HepG2 (cell line): ENCODE measurements around the gene AJM1. TPM values are rescaled to one million over a fixed set of nuclear protein-coding genes. Genes with fewer than 3 reads are reported as not detected.

Experiments
- ATAC-seq: fragments of 200-7000 bp; cut with Tn5 transposase; 3 replicates; pipeline ENCODE4 v1.9.1; 2020; ENCODE audit warnings: mild to moderate bottlenecking, moderate library complexity
- BruUV-seq: library from RNA; stranded (reverse); fragments of 400-500 nt; replicated peaks from 2 replicates; lab custom pipeline; 2021; lab: Mats Ljungman, UMichigan
- CTCF ChIA-PET: fragments of 300-600 bp; formaldehyde crosslinking; extraction: SDS; loops from one replicate; lab custom pipeline; 2021; ENCODE audit warnings: low total read pairs, inconsistent platforms, low intra/inter-chr PET ratio; lab: Yijun Ruan, JAX
- POLR2A ChIA-PET: fragments of 350-600 bp; sonication (Branson Sonifier 250); formaldehyde crosslinking; loops from one replicate; lab custom pipeline; 2020; ENCODE audit warnings: antibody characterized with exemption, inconsistent platforms; lab: Yijun Ruan, JAX
- DNase-seq: peaks from one replicate; pipeline ENCODE4 v3.0.0-alpha.2; 2015; ENCODE audit warnings: low spot score
- FAIRE-seq: peaks from 3 replicates; lab custom pipeline; 2011; peaks lifted over from hg19 to GRCh38; lab: Jason Lieb, UNC
- H2AFZ ChIP-seq: one replicate; pipeline ENCODE4 v1.6.1; 2011; ENCODE audit warnings: low read length, inconsistent platforms
- H3K27ac ChIP-seq: fragments of 300-600 bp; 3 replicates; pipeline ENCODE4 v1.8.0; 2011; ENCODE audit warnings: mixed run types, mild to moderate bottlenecking, mixed read lengths, low read length, inconsistent platforms; ENCODE audit not compliant: insufficient read depth; ENCODE audit errors: extremely low read length
- H3K27me3 ChIP-seq, 2 experiments: fragments of 200-600 bp in 1 of 2; 2 replicates in 1 of 2; 3 replicates in 1 of 2; pipeline versions ENCODE4 v1.6.0 to v1.8.0; 2011; ENCODE audit warnings: low read length in 2 of 2, mild to moderate bottlenecking in 2 of 2, moderate library complexity in 2 of 2, inconsistent platforms in 1 of 2; ENCODE audit not compliant: insufficient read depth in 2 of 2, control insufficient read depth in 1 of 2
- H3K36me3 ChIP-seq, 2 experiments: fragments of 200-600 bp in 1 of 2; replicated peaks in 1 of 2; 2 replicates in 1 of 2; 3 replicates in 1 of 2; pipeline versions ENCODE4 v1.5.1 to v1.8.0; 2011; ENCODE audit warnings: low read length in 2 of 2, inconsistent platforms in 1 of 2; ENCODE audit not compliant: insufficient read depth in 2 of 2, control insufficient read depth in 1 of 2
- H3K4me1 ChIP-seq: 2 replicates; pipeline ENCODE4 v1.5.1; 2012; ENCODE audit warnings: low read length, inconsistent platforms; ENCODE audit not compliant: insufficient read depth
- H3K4me2 ChIP-seq: 2 replicates; pipeline ENCODE4 v1.6.0; 2011; ENCODE audit warnings: low read depth, low read length, inconsistent platforms
- H3K4me3 ChIP-seq, 3 experiments: fragments of 200-600 bp in 1 of 3; sonication (generic), shearing (Covaris generic) in 1 of 3; replicated peaks in 1 of 3; 2 replicates each; pipeline ENCODE4 v1.5.1; 2011 to 2016; ENCODE audit warnings: low read length in 3 of 3, inconsistent platforms in 2 of 3, low read depth in 2 of 3, mild to moderate bottlenecking in 2 of 3, control low read depth in 1 of 3, mixed read lengths in 1 of 3; ENCODE audit not compliant: insufficient read depth in 1 of 3
- H3K79me2 ChIP-seq: one replicate; pipeline ENCODE4 v1.6.1; 2011; ENCODE audit warnings: low read length, inconsistent platforms; ENCODE audit not compliant: insufficient read depth
- H3K9ac ChIP-seq: 2 replicates; pipeline ENCODE4 v1.6.0; 2011; ENCODE audit warnings: mild to moderate bottlenecking, low read depth, low read length, inconsistent platforms; ENCODE audit not compliant: insufficient read depth
- H3K9me3 ChIP-seq: 2 replicates; pipeline ENCODE4 v1.5.1; 2012; ENCODE audit warnings: mild to moderate bottlenecking, low read length
- H4K20me1 ChIP-seq: 2 replicates; pipeline ENCODE4 v1.6.0; 2011; ENCODE audit warnings: inconsistent platforms, mild to moderate bottlenecking, low read length, moderate library complexity; ENCODE audit not compliant: insufficient read depth
- ARNT ChIP-seq: fragments of 450-650 bp; IDR thresholded peaks from 2 replicates; pipeline ENCODE4 v1.6.1; 2017
- PHF20 ChIP-seq: sonication (generic); formaldehyde crosslinking; IDR thresholded peaks from 2 replicates; pipeline ENCODE4 v1.5.0; 2020; ENCODE audit warnings: mild to moderate bottlenecking, missing genetic modification reagents
- POLR2G ChIP-seq: fragments of 200-400 bp; formaldehyde crosslinking; IDR thresholded peaks from 2 replicates; pipeline ENCODE4 v1.6.1; 2018; ENCODE audit warnings: mild to moderate bottlenecking, low read depth, low read length, moderate library complexity
- RORA ChIP-seq: sonication (generic); formaldehyde crosslinking; IDR thresholded peaks from 2 replicates; pipeline ENCODE4 v1.5.0; 2020; ENCODE audit warnings: mild to moderate bottlenecking, missing genetic modification reagents, moderate library complexity
- RXRA ChIP-seq: sonication (generic); formaldehyde crosslinking; IDR thresholded peaks from 2 replicates; pipeline ENCODE4 v1.5.1; 2020; ENCODE audit warnings: missing genetic modification reagents
- SAFB2 ChIP-seq: sonication (generic); formaldehyde crosslinking; IDR thresholded peaks from 2 replicates; pipeline ENCODE4 v1.5.1; 2020; ENCODE audit warnings: missing genetic modification reagents, low read depth, mild to moderate bottlenecking, borderline replicate concordance
- SSRP1 ChIP-seq: IDR thresholded peaks from 2 replicates; pipeline ENCODE4 v1.6.1; 2016; ENCODE audit warnings: control low read depth
- TIGD3 ChIP-seq: sonication (generic); formaldehyde crosslinking; IDR thresholded peaks from 2 replicates; pipeline ENCODE4 v1.5.1; 2020; ENCODE audit warnings: mild to moderate bottlenecking, missing genetic modification reagents, borderline replicate concordance
- ZBTB33 ChIP-seq: sonication (generic); formaldehyde crosslinking; IDR thresholded peaks from 2 replicates; pipeline ENCODE4 v1.4.0; 2020; ENCODE audit warnings: missing genetic modification reagents
- ZMYM4 ChIP-seq: sonication (generic); formaldehyde crosslinking; IDR thresholded peaks from 2 replicates; pipeline ENCODE4 v1.8.1; 2023; ENCODE audit warnings: mild to moderate bottlenecking, missing genetic modification reagents
- ZNF264 ChIP-seq: sonication (generic); formaldehyde crosslinking; IDR thresholded peaks from 2 replicates; pipeline ENCODE4 v1.4.0; 2020; ENCODE audit warnings: missing genetic modification reagents
- ZNF326 ChIP-seq: sonication (generic); formaldehyde crosslinking; IDR thresholded peaks from 2 replicates; pipeline ENCODE4 v1.4.0; 2020; ENCODE audit warnings: missing genetic modification reagents, borderline replicate concordance
- ZNF329 ChIP-seq: sonication (generic); formaldehyde crosslinking; IDR thresholded peaks from 2 replicates; pipeline ENCODE4 v1.9.0; 2021; ENCODE audit warnings: low read depth, mild to moderate bottlenecking, missing genetic modification reagents
- ZNF335 ChIP-seq: sonication (generic); formaldehyde crosslinking; IDR thresholded peaks from 2 replicates; pipeline ENCODE4 v1.4.0; 2020; ENCODE audit warnings: missing genetic modification reagents
- ZNF343 ChIP-seq: sonication (generic); formaldehyde crosslinking; IDR thresholded peaks from 2 replicates; pipeline ENCODE4 v1.4.0; 2020; ENCODE audit warnings: mild to moderate bottlenecking, missing genetic modification reagents
- ZNF543 ChIP-seq: sonication (generic); formaldehyde crosslinking; IDR thresholded peaks from 2 replicates; pipeline ENCODE4 v1.4.0; 2020; ENCODE audit warnings: mild to moderate bottlenecking, missing genetic modification reagents
- ZSCAN29 ChIP-seq: sonication (generic); formaldehyde crosslinking; conservative IDR thresholded peaks from 2 replicates; pipeline ENCODE4 v1.4.0; 2020; ENCODE audit warnings: mild to moderate bottlenecking, missing genetic modification reagents
- WGBS: methylation state at CpG from one replicate; pipeline ENCODE4 v1.1.6; 2017; ENCODE audit warnings: low lambda C conversion rate; 5-methylcytosine and 5-hydroxymethylcytosine counted together
- in situ Hi-C: cut with HindIII; loops from 2 replicates; pipeline ENCODE4 v1.10.0; 2017; ENCODE audit warnings: low pct_unique_long_range_greater_than_20kb; ENCODE audit not compliant: extremely low pct_ligation_motif_present
- intact Hi-C: fragments of 100-400 bp; cut with micrococcal nuclease; formaldehyde crosslinking; loops from one replicate; pipeline ENCODE4 v1.10.0; 2022; ENCODE audit not compliant: unreplicated experiment
- polyA plus RNA-seq, 8 experiments: library from polyadenylated mRNA; depleted of rRNA in 3 of 8; stranded (reverse) in 7 of 8; unstranded in 1 of 8; fragments of >200 nt; fragmentation: Illumina TruSeq in 4 of 8; extraction: Trizol in 4 of 8; gene quantifications; 2 replicates each; pipeline versions ENCODE4 v1.2.1 to v1.2.3, GENCODE V29; 2011 to 2016; ENCODE audit warnings: low read depth in 4 of 8, missing spikeins in 1 of 8, mixed read lengths in 1 of 8; ENCODE audit not compliant: insufficient read depth in 1 of 8
- total RNA-seq, 5 experiments: library from RNA; depleted of rRNA; stranded (reverse); fragments of >200 nt; fragmentation: Illumina TruSeq; extraction: Trizol; gene quantifications; 2 replicates each; pipeline ENCODE4 v1.2.3, GENCODE V29; 2016; ENCODE audit warnings: low read depth in 1 of 5
- TF ChIP-seq, protein P1 (sequence below): sonication (generic); formaldehyde crosslinking; IDR thresholded peaks from 2 replicates; pipeline ENCODE4 v1.4.0; 2020; ENCODE audit warnings: mild to moderate bottlenecking, missing genetic modification reagents
- TF ChIP-seq, protein P2 (sequence below): fragments of 450-650 bp; IDR thresholded peaks from 2 replicates; pipeline ENCODE4 v1.6.1; 2017

The AJM1 gene
- total and polyA plus RNA-seq, 2 of the 13 experiments (the other 11 are each of a cell fraction or from before 2014, with no cell fraction given), result 1.1 to 1.2 TPM

DNA sequence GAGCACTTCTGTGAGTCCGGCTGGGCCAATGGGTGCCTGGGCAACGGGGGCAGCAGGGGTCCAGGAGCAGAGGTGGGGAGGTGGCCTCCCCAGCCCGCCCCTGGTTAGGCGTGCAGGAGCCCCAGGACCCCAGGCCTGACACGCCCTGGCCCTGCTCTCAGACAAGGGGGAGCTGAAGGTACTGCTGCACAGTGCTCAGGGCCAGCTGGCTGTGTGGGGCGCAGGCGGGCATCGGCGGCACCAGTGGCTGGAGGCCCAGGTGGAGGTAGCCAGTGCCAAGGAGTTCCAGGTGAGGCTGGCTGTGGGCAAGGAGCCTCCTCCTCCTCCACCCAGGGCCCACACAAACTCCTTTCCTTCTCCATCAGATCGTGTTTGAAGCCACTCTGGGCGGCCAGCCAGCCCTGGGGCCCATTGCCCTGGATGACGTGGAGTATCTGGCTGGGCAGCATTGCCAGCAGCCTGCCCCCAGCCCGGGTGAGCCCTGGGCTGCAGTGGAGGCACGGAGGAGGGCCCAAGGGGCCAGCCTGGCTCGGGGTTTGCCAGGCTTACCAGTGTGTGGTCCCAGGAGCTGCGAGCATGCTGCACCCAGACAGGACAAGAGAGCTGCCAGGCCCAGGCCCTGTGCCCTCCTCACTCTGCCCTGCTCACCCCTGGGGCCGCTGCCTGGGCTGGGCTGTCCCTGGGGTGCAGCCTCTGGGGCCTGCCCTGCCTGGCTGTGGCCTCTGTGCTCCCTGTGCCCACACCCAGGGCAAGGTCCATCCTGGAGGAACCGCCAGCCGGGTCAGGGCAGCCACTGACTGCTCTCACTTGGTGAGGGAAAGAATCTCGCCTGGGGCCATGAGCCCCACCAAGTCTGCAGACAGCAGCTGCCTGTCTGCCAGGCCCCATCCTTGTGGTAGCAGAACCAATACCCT, 16.8 kb downstream of the AJM1 start (continued):
- TF ChIP-seq TIGD3 (CRISPR knock-in tag) (no peak), ZBTB33 (peak; percentile 74), RXRA (no peak; the same call in 1 of the 2 replicates), ZNF264 (CRISPR knock-in tag) (no peak)

- Histone ChIP-seq H3K9me3 (no peaks in the 10 kb centered on the region), H4K20me1 (0 out of 2 replicates have a peak, but pooled peaks cover 7% of the 10 kb centered on the region), H3K27me3 (no peaks in the 10 kb centered on the region), H3K9ac (no peak overlapping the region), H3K79me2 (peaks cover 18% of the 10 kb centered on the region), H3K4me2 (no peak overlapping the region), H2AFZ (no peak overlapping the region), H3K27ac (no peak overlapping the region), H3K4me3 (no peak overlapping the region), H3K36me3 (peaks cover 17 to 37% of the 10 kb centered on the region in 2 experiments), H3K4me1 (peaks cover 48% of the 10 kb centered on the region)
- BruUV-seq, result no TSS peak
- intact Hi-C loops, result no loop called here
- DNase-seq (no peak), ATAC-seq (no peak), FAIRE-seq (no peak)
- in situ Hi-C loops, result no loop called here
- POLR2A ChIA-PET, result interaction anchor here (0.8 to 5.0 kb wide), 8 partner anchors 9 to 42 kb away, joined by 3 to 29 read pairs (median 4); partner anchors contain the start of genes MAMDC4 and TRAF2
- 75% methylated on average over 5 of the region's 9 CpGs for WGBS
- CTCF ChIA-PET, result no interaction called here
- TF ChIP-seq ZNF329 (CRISPR knock-in tag) (no peak), ZNF343 (CRISPR knock-in tag) (no peak), SAFB2 (CRISPR knock-in tag) (no peak), PHF20 (no peak), ZNF335 (CRISPR knock-in tag) (no peak), POLR2G (peak; percentile 61; the same call in 1 of the 2 replicates), ZNF326 (CRISPR knock-in tag) (0 out of 2 replicates have a peak, but pooled peaks have one; percentile 59), RORA (no peak), ZSCAN29 (CRISPR knock-in tag) (no peak), ZNF543 (no peak), ARNT (no peak), SSRP1 (CRISPR knock-in tag) (peak; percentile 11; the same call in 1 of the 2 replicates), ZMYM4 (CRISPR knock-in tag) (no peak)
- TF ChIP-seq, protein P1, sequence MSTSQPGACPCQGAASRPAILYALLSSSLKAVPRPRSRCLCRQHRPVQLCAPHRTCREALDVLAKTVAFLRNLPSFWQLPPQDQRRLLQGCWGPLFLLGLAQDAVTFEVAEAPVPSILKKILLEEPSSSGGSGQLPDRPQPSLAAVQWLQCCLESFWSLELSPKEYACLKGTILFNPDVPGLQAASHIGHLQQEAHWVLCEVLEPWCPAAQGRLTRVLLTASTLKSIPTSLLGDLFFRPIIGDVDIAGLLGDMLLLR (CRISPR knock-in tag), result no peak
- TF ChIP-seq, protein P2, sequence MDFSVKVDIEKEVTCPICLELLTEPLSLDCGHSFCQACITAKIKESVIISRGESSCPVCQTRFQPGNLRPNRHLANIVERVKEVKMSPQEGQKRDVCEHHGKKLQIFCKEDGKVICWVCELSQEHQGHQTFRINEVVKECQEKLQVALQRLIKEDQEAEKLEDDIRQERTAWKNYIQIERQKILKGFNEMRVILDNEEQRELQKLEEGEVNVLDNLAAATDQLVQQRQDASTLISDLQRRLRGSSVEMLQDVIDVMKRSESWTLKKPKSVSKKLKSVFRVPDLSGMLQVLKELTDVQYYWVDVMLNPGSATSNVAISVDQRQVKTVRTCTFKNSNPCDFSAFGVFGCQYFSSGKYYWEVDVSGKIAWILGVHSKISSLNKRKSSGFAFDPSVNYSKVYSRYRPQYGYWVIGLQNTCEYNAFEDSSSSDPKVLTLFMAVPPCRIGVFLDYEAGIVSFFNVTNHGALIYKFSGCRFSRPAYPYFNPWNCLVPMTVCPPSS, result no peak
Observed at GRCh38 chr9:136860529-136860928, 18.3 kb downstream of the AJM1 start.
